ENCODE data around the gene OSBPL10. TPM values are rescaled to one million over a fixed set of nuclear protein-coding genes. Genes with fewer than 3 reads are reported as not detected.

Gene OSBPL10
- total and polyA plus RNA-seq, 2 of the 8 experiments (the other 6 are each of a cell fraction or from before 2014, with no cell fraction given): 26.2 to 86.7 TPM

DNA sequence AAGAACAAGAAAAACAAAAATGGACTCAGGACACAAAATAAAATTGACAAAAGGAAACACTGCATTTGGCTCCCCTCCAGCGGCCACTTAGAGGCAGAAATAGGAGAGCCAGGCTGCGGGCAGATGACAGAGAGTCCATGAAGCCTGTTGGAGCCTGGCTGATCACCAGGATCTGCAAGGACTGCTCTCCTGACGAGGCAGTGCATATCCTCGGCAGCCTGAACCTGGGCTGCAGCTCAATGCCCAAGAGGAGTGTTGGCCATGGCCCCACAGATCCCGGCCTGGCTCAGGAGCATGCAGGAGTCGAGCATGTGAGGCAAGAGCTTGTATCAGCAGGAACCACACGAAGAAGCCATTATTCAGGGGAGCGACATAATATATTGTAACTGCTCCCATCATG lies 248.5 kb downstream of the OSBPL10 start:
- FAIRE-seq: no peak
- no peak for TF ChIP-seq TAF7 (optimal IDR thresholded peaks at IDR 0.05; ENCODE audit: borderline replicate concordance, low read depth, low read length)
- TF ChIP-seq, protein P1, sequence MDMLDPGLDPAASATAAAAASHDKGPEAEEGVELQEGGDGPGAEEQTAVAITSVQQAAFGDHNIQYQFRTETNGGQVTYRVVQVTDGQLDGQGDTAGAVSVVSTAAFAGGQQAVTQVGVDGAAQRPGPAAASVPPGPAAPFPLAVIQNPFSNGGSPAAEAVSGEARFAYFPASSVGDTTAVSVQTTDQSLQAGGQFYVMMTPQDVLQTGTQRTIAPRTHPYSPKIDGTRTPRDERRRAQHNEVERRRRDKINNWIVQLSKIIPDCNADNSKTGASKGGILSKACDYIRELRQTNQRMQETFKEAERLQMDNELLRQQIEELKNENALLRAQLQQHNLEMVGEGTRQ (IDR thresholded peaks at IDR 0.05; ENCODE audit: low read length): no peak
- no peak for TF ChIP-seq CEBPB (IDR thresholded peaks at IDR 0.05; ENCODE audit: low read depth, low read length)

More for the DNA sequence above, 248.5 kb downstream of the OSBPL10 start:
- Histone ChIP-seq H3K14ac (ENCODE audit: insufficient read length) (no peak overlapping the region), H2BK5ac (ENCODE audit: low read depth, low read length) (no peak overlapping the region), H2AFZ (ENCODE audit: low read length) (no peak overlapping the region), H3K18ac (ENCODE audit: extremely low read depth, low read length) (no peak overlapping the region), H4K8ac (ENCODE audit: extremely low read depth, insufficient read depth, low read length) (no peak overlapping the region), H3K27ac (ENCODE audit: low read depth, low read length) (no peak overlapping the region), H3K23me2 (ENCODE audit: low read depth, low read length) (no peaks in the 10 kb centered on the region), H3K9ac (replicated peaks in 1 of 4; ENCODE audit: extremely low read depth in 1 of 4, low read depth in 3 of 4, low read length in 3 of 4) (no peak overlapping the region), H3K27me3 (replicated peaks in 1 of 4; ENCODE audit: control insufficient read depth in 3 of 4, extremely low read depth in 1 of 4, insufficient read depth in 3 of 4, low read length in 3 of 4) (no peaks in the 10 kb centered on the region), H4K91ac (replicated peaks; ENCODE audit: insufficient read length, low read length) (no peak overlapping the region), H4K5ac (ENCODE audit: insufficient read length, low read depth, low read length) (no peak overlapping the region), H3K56ac (replicated peaks; ENCODE audit: insufficient read length, low read depth, low read length) (no peak overlapping the region), H4K20me1 (replicated peaks in 1 of 2; ENCODE audit: control insufficient read depth in 1 of 2, insufficient read depth in 2 of 2, low read length in 2 of 2) (no peaks in the 10 kb centered on the region), H2AK5ac (ENCODE audit: low read depth, low read length) (no peak overlapping the region), H3K79me2 (ENCODE audit: control insufficient read depth in 1 of 2, insufficient read depth in 2 of 2, low read length in 2 of 2) (peaks cover 0 to 2% of the 10 kb centered on the region in 2 experiments; a peak in 1 of 4 replicates), H3K79me1 (ENCODE audit: low read depth, low read length) (peaks cover 2% of the 10 kb centered on the region; the same call in 1 of the 2 replicates), H3K4me3 (ENCODE audit: extremely low read depth in 1 of 4, insufficient read depth in 2 of 4, low read depth in 3 of 4, low read length in 4 of 4) (no peak overlapping the region), H2BK20ac (ENCODE audit: low read length) (no peak overlapping the region), H2BK120ac (replicated peaks; ENCODE audit: low read depth, low read length) (no peak overlapping the region), H2BK12ac (ENCODE audit: low read depth, low read length) (no peak overlapping the region), H3K9me3 (ENCODE audit: insufficient read depth in 2 of 2, low read depth in 1 of 2, low read length in 1 of 2) (no peaks in the 10 kb centered on the region), H2BK15ac (ENCODE audit: low read length) (no peak overlapping the region), H3K36me3 (ENCODE audit: control insufficient read depth in 2 of 4, insufficient read depth in 4 of 4, low read length in 3 of 4) (no peaks in the 10 kb centered on the region), H3K23ac (ENCODE audit: insufficient read length) (no peak overlapping the region), H3K4me1 (replicated peaks in 1 of 4; ENCODE audit: control insufficient read depth in 3 of 4, insufficient read depth in 4 of 4, low read length in 3 of 4) (peaks cover 0 to 7% (median 3%) of the 10 kb centered on the region in 4 experiments; a peak in 3 of 7 replicates), H3K4me2 (ENCODE audit: insufficient read depth in 1 of 2, low read depth in 2 of 2, low read length in 2 of 2) (no peak overlapping the region), H3K4ac (replicated peaks; ENCODE audit: insufficient read length, low read depth, low read length) (no peak overlapping the region)
- POLR2A ChIA-PET (ENCODE audit: partially characterized antibody): no interaction called here
- no peak for DNase-seq (ENCODE audit: low read depth in 1 of 2, low spot score in 2 of 2)
- WGBS, 2 experiments (ENCODE audit: extremely low coverage in 1 of 2, insufficient coverage in 1 of 2, insufficient read length in 1 of 2, insufficient replicate concordance in 2 of 2, low coverage in 1 of 2, low lambda C conversion rate in 2 of 2, missing lambda C conversion rate in 1 of 2): 89% methylated on average over 8 of the region's 8 CpGs; no CpG with 5 or more reads in 1 of the 2 experiments
- CTCF ChIA-PET (ENCODE audit: partially characterized antibody): interaction anchor here (0.6 to 2.4 kb wide), 2 partner anchors 9 to 339 kb away, joined by 3 to 19 read pairs; no protein-coding TSS in a partner anchor
